Measurements from ENCODE around the gene FRMPD1. TPM values are rescaled to one million over a fixed set of nuclear protein-coding genes. Genes with fewer than 3 reads are reported as not detected.

FRMPD1 gene
- total and polyA plus RNA-seq, 12 donors, result 0.07 to 0.78 (median 0.18) TPM; not detected in 4

GRCh38 chr9:37643214-37643613 lies 7.5 kb upstream of the FRMPD1 start:
- H3K4me3 ChIP-seq, result no peak overlapping the region
- intact Hi-C loops (cut with DNase I), result no loop called here
- no peaks in the 10 kb centered on the region for H3K4me1 ChIP-seq (replicated peaks in 1 of 2)
- no peak overlapping the region for H3K27ac ChIP-seq
- H3K27me3 ChIP-seq, result peaks cover 5% of the 10 kb centered on the region
- TF ChIP-seq CTCF (IDR thresholded peaks at IDR 0.05) (no peak), POLR2A (IDR thresholded peaks at IDR 0.05) (no peak)
- H3K9me3 ChIP-seq (replicated peaks in 1 of 3), result no peaks in the 10 kb centered on the region
- no peak for DNase-seq
- H3K36me3 ChIP-seq (replicated peaks in 1 of 2), result no peaks in the 10 kb centered on the region

- Histone ChIP-seq H3K4me3 (no peak overlapping the region), H3K27me3 (peaks cover 5% of the 10 kb centered on the region), H3K4me1 (replicated peaks in 1 of 2) (peaks cover under 1 to 1% of the 10 kb centered on the region in 2 donors), H3K27ac (no peak overlapping the region), H3K9me3 (replicated peaks in 1 of 3) (no peaks in the 10 kb centered on the region), H3K36me3 (replicated peaks in 1 of 2) (no peaks in the 10 kb centered on the region)
- no peak for TF ChIP-seq POLR2A (IDR thresholded peaks at IDR 0.05)
- TF ChIP-seq CTCF (IDR thresholded peaks at IDR 0.05), result no peak
- intact Hi-C loops (cut with DNase I), result no loop called here
- DNase-seq, result no peak
- 55 to 67% (median 61%) methylated on average over 5 of the region's 5 CpGs for WGBS, 4 donors
Measured at GRCh38 chr9:37645903-37646506, 4.7 kb upstream of the FRMPD1 start.

GRCh38 chr9:37650299-37650872 lies 368 bp upstream of the FRMPD1 start:
- H3K9me3 ChIP-seq (replicated peaks in 1 of 3), result no peaks in the 10 kb centered on the region
- 18 to 52% (median 35%) methylated on average over 13 to 45 of the region's 45 CpGs for WGBS, 4 donors
- H3K4me1 ChIP-seq (replicated peaks in 1 of 2), result peaks cover 6 to 7% of the 10 kb centered on the region in 2 donors
- H3K36me3 ChIP-seq (replicated peaks in 1 of 2), result no peaks in the 10 kb centered on the region
- peak in 1 of 7 donors; percentile 11 for DNase-seq
- H3K4me3 ChIP-seq, result peak overlapping the region in 1 of 4 donors; percentile 58
- peaks cover 4% of the 10 kb centered on the region for H3K27me3 ChIP-seq
- intact Hi-C loops (cut with DNase I), result no loop called here
- TF ChIP-seq POLR2A (IDR thresholded peaks at IDR 0.05), result no peak
- no peak for TF ChIP-seq CTCF (IDR thresholded peaks at IDR 0.05)
- H3K27ac ChIP-seq, result no peak overlapping the region

GRCh38 chr9:37652261-37652660 lies 1.5 kb downstream of the FRMPD1 start:
- intact Hi-C loops (cut with DNase I), result no loop called here
- no peak for DNase-seq
- 74 to 77% (median 77%) methylated on average over 7 of the region's 7 CpGs for WGBS, 4 donors

More at GRCh38 chr9:37652261-37652660, 1.5 kb downstream of the FRMPD1 start:
- Histone ChIP-seq H3K4me3 (no peak overlapping the region), H3K27ac (no peak overlapping the region), H3K36me3 (replicated peaks in 1 of 2) (no peaks in the 10 kb centered on the region), H3K27me3 (peaks cover 8% of the 10 kb centered on the region), H3K4me1 (replicated peaks in 1 of 2) (peaks cover 6 to 7% of the 10 kb centered on the region in 2 donors), H3K9me3 (replicated peaks in 1 of 3) (no peaks in the 10 kb centered on the region)
- TF ChIP-seq POLR2A (IDR thresholded peaks at IDR 0.05), result no peak
- no peak for TF ChIP-seq CTCF (IDR thresholded peaks at IDR 0.05)

All from adrenal gland (tissue), 12 donors.